Measurements from ENCODE around the gene FKBP2.

Gene FKBP2

GRCh38 chr11:64285885-64286800, 45.2 kb downstream of the FKBP2 start:
- DNase-seq (no peak), ATAC-seq (no peak)

DNA sequence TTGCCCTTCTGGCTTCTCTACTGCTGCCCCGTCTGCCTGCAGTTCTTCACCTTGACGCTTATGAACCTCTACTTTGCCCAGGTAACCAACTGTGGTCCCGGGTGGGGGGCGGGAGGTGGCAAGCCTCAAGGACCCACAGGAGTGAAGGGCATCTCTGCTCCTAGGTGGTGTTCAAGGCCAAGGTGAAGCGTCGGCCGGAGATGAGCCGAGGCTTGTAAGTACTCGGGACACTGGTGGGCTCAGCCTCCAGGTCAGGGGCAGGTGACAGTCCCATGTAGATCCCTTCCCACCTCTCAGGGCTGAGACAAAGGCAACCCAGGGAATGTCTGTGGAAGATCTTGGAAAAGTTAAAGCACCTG, 45.9 kb downstream of the FKBP2 start:
- ATAC-seq, result no peak
- no peak for DNase-seq

GRCh38 chr11:64287676-64288352, 46.9 kb downstream of the FKBP2 start:
- no peak for ATAC-seq
- no peak for DNase-seq

DNA sequence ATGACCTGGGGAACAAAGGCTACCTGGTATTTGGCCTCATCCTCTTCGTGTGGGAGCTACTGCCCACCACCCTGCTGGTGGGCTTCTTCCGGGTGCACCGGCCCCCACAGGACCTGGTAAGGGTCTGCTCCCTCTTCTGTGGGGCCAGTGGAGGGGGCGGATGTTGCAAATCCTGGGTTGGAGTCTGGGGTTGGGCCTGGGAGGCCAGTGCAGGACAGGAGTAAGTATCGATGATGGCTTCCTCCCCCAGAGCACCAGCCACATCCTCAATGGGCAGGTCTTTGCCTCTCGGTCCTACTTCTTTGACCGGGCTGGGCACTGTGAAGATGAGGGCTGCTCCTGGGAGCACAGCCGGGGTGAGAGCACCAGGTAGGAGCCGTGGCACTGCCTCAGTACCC, 47.5 kb downstream of the FKBP2 start:
- DNase-seq, result no peak
- no peak for ATAC-seq

- DNase-seq (no peak), ATAC-seq (no peak)
Measured at GRCh38 chr11:64289002-64289564, 48.2 kb downstream of the FKBP2 start.

DNA sequence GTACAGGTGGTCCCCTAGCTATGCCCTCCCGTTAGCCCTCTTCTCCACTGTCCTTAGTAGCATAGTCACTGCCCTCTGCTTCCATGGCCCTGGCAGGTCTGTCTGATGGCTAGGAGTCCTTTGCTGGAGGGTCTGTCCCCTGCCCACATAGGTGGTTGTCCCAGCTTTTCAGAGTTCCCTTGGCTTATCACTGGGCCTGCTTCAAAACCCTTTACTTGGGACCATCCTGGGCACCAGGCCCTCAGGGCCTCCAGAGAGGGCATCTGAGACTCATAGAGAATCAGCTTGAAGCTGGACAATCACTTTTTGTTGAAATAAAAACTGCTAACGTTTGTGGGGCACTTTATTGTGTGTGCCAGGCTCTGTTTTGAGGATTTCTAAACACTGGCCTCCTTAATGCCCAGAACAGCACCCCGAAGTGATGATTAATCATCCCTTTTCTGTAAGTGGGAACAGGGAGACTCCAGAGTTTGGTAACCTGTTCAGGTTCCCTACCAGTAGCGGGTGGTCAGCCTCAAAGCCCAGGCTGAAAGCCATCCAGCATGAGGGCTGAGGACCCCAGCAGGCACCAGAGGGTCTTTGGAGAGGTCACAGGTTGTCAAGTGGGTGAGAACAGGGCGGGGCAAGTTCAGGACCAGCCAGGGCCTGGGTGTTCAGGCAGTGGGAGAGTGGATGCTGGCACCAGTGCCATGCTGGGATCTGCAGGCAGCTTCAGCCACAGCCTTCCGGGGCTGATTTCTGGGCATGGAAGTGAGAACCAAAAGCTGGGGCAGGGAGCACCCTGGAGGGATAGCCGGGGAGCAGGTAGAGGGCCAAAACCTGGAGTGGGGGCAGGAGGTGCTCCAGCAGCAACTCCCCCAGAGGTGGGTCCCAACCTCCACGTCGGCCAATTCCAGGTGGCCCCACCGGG, 49.7 kb downstream of the FKBP2 start:
- ATAC-seq (no peak), DNase-seq (no peak)

DNA sequence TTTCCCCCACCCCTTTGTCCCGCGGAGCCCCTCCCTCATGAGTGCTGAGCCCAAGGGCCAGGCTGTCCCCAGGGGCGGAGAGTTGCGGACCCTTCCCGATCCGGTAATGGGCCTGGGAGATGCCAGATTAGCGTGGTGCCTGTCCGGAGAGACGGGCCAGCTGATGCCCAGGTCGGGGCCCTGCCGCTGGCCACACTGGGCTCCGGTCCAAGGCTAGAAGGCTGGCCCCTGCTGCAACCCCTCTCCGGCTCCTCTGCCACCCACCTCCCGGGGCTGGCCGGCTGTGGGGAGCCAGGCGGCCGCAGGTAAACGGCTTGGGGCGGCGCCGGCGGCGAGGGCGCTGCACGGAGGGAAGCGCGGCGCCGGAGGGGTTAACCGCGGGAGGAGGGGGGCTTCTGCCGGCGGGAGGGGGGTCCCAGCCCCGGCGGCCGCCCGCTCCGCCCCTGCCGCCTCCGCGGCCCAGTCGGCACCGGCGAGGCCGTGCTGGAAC, 50.4 kb downstream of the FKBP2 start, which contains the start of gene KCNK4:
KCNK4 (plus strand) TSS at position 41 of the 490 bp plus-strand sequence. CDS start 1,717 bp downstream, outside the sequence.
- DNase-seq, result no peak

GRCh38 chr11:64291752-64292459, 51.0 kb downstream of the FKBP2 start:
- no peak for DNase-seq

More for the DNA sequence above, 50.4 kb downstream of the FKBP2 start, which contains the start of gene KCNK4:
- ATAC-seq, result no peak

DNA sequence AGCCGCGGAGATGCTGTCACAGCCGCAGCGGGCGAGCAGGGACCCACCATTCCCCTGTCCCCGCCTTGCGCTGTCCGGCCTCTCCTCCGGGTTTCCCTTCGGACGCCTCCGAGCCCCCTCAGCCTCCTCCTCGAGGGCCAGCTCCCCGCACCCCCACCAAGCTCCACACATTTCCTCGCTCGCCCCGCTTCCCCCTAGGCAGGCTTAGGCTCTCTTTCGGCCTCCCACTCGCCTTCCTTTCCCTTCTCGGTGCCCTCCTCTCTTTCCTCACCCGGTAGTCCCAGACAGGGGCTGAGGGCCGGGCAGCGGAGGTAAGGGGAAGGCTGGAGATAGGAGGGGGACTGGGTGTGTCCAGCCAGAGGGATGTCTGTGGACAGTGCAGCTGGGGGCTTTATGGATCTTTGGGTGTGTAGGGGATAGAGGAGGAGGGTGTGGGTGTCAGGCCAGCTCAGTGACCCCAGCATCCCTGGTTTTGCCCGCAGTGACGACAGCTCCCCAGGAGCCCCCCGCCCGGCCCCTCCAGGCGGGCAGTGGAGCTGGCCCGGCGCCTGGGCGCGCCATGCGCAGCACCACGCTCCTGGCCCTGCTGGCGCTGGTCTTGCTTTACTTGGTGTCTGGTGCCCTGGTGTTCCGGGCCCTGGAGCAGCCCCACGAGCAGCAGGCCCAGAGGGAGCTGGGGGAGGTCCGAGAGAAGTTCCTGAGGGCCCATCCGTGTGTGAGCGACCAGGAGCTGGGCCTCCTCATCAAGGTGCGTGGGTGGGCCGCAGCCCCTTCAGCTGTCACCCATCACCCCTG, 51.8 kb downstream of the FKBP2 start:
- DNase-seq (no peak), ATAC-seq (no peak)

More at GRCh38 chr11:64291752-64292459, 51.0 kb downstream of the FKBP2 start:
- peak; percentile 34 for ATAC-seq

Measured in stimulated activated naive CD8-positive, alpha-beta T cell treated with anti-CD3 and anti-CD28 coated beads, Interleukin-15, Interleukin-2, amounts not matched to agents 100 U/mL and 50 U/mL, for 24 hours (primary cell).